ENCODE data around the gene BTBD16.

Gene BTBD16

DNA sequence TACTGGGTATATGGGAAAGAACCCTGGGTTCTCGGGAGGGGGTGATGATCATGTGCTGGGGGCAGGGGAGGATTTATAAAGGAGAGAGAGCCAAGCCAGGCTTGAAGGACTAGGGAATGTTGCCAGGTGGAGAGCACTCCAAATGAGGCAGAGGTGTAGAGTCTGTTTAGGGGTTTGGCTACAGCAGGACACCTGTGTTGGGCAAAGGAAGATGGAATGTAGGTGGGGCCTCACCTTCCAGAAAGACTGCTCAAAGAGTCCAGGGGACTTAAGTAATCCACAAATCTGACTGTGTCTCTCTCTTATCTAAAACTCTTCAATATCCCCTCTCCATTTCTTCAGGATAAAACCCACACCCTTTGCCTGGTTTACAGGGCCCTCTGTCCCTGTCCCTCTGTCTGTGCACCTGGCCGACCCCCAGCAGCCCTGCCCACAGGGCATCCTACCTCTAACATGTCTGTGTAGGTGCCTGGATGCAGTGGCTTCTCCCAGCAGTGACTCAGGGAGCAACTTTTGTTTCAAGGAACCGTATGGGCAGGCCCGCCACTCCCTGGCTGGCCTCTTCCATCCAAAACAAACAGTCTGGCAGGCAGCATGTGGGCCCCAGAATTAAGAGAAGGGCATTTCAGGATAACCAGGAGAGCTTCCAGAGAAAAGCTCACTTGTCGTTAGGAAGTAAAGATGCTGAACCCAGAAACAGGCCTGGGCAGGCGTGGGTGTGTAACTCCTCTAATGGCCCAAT lies 92.8 kb downstream of the BTBD16 start:
- Histone ChIP-seq H3K4me3 (replicated peaks; ENCODE audit: low read depth, low read length) (no peak overlapping the region), H3K36me3 (ENCODE audit: control insufficient read depth, insufficient read depth, low read length) (no peaks in the 10 kb centered on the region), H3K27me3 (replicated peaks; ENCODE audit: control insufficient read depth, insufficient read depth, low read length) (no peaks in the 10 kb centered on the region; the same call in 1 of the 2 replicates)
- TF ChIP-seq, protein P1, sequence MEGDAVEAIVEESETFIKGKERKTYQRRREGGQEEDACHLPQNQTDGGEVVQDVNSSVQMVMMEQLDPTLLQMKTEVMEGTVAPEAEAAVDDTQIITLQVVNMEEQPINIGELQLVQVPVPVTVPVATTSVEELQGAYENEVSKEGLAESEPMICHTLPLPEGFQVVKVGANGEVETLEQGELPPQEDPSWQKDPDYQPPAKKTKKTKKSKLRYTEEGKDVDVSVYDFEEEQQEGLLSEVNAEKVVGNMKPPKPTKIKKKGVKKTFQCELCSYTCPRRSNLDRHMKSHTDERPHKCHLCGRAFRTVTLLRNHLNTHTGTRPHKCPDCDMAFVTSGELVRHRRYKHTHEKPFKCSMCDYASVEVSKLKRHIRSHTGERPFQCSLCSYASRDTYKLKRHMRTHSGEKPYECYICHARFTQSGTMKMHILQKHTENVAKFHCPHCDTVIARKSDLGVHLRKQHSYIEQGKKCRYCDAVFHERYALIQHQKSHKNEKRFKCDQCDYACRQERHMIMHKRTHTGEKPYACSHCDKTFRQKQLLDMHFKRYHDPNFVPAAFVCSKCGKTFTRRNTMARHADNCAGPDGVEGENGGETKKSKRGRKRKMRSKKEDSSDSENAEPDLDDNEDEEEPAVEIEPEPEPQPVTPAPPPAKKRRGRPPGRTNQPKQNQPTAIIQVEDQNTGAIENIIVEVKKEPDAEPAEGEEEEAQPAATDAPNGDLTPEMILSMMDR (IDR thresholded peaks at IDR 0.05; ENCODE audit: insufficient read depth, low read length, poor library complexity, severe bottlenecking): no peak
- DNase-seq (ENCODE audit: extremely low read depth, insufficient read length): no peak

DNA sequence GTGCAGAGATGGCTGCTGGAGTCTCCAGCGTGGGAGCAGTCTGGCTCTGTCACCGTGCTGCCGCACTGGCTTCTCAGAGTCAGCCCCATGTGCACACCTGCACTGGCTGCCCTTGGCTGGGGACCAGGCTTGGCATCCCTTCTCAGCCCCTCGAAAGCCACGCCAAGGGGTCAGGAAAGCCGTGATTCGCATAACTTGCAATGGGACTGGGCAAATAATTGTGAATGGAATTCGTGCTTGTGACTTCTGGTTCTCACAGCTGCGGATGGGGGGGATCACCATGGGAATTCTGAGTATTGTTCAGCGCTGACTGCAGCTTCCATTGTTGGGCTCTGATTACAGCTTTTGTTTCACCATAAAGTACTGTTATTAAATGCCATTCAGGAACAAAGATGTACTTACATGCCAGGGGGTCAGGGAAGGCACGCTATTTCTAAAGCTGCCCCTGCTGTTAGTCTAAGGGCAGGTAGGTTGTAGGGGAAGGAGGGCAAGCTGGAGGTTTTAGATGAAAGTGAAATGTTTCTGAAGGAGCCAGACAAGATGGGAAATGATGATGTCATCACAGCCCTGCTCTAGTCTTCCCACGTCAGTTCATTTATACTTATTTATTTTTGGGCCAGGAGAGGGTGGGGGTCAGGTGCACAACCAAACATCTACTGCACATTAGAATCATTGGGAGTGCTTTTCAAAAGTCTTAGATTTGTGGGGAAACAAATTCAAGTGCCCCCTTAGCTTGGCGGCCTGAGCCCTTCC lies 97.6 kb downstream of the BTBD16 start:
- Histone ChIP-seq H3K36me3 (ENCODE audit: control insufficient read depth, insufficient read depth, low read length) (no peaks in the 10 kb centered on the region), H3K4me3 (replicated peaks; ENCODE audit: low read depth, low read length) (no peak overlapping the region), H3K27me3 (replicated peaks; ENCODE audit: control insufficient read depth, insufficient read depth, low read length) (peaks cover 1% of the 10 kb centered on the region; the same call in 1 of the 2 replicates)
- TF ChIP-seq, protein P1 (IDR thresholded peaks at IDR 0.05; ENCODE audit: insufficient read depth, low read length, poor library complexity, severe bottlenecking): no peak
- no peak for DNase-seq (ENCODE audit: extremely low read depth, insufficient read length)

DNA sequence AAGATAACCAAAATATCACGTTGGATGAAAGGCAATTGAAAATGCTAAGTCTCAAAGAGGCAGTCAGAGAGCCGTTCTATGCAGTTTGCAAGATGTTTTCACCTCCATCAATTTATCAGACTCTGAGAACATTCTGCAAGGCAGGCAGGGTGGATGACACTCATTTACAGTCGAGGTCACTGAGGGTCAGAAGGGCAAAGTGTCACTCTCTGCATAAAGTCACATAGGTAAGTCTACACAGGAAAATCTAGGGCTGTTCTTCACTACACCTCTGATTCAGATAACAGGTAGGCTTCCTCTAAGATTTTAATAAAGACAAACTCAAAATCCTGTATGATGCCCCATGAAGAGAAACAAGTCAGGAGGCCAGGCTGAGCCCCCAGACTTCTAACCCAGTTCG lies 102.0 kb downstream of the BTBD16 start:
- DNase-seq (ENCODE audit: extremely low read depth, insufficient read length): no peak
- peaks cover 1% of the 10 kb centered on the region; the same call in 1 of the 2 replicates for H3K27me3 ChIP-seq (replicated peaks; ENCODE audit: control insufficient read depth, insufficient read depth, low read length)
- no peak overlapping the region for H3K4me3 ChIP-seq (replicated peaks; ENCODE audit: low read depth, low read length)
- H3K36me3 ChIP-seq (ENCODE audit: control insufficient read depth, insufficient read depth, low read length): no peaks in the 10 kb centered on the region
- TF ChIP-seq, protein P1 (IDR thresholded peaks at IDR 0.05; ENCODE audit: insufficient read depth, low read length, poor library complexity, severe bottlenecking): no peak

DNA sequence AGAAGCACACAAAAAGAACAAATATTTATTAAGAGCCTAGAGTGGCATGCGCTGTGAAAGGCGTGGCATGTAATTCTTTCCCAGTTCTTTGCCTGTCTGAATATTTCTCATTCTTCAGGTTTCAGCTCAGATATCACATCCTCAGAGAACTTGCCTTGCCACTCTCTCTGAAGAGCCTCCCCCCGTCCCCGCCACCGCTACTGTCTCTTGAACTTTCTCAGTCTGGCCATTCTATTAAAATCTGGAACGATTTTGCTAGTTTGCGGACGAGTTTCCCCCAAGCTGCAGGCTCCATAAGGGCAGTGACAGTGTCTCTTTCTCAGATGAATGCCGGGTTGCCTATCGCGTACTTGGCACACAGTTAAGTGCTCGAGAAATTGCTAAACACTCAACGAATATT lies 102.6 kb downstream of the BTBD16 start:
- Histone ChIP-seq H3K4me3 (replicated peaks; ENCODE audit: low read depth, low read length) (no peak overlapping the region), H3K27me3 (replicated peaks; ENCODE audit: control insufficient read depth, insufficient read depth, low read length) (peaks cover 1% of the 10 kb centered on the region; the same call in 1 of the 2 replicates), H3K36me3 (ENCODE audit: control insufficient read depth, insufficient read depth, low read length) (no peaks in the 10 kb centered on the region)
- TF ChIP-seq, protein P1 (IDR thresholded peaks at IDR 0.05; ENCODE audit: insufficient read depth, low read length, poor library complexity, severe bottlenecking): no peak
- no peak for DNase-seq (ENCODE audit: extremely low read depth, insufficient read length)

DNA sequence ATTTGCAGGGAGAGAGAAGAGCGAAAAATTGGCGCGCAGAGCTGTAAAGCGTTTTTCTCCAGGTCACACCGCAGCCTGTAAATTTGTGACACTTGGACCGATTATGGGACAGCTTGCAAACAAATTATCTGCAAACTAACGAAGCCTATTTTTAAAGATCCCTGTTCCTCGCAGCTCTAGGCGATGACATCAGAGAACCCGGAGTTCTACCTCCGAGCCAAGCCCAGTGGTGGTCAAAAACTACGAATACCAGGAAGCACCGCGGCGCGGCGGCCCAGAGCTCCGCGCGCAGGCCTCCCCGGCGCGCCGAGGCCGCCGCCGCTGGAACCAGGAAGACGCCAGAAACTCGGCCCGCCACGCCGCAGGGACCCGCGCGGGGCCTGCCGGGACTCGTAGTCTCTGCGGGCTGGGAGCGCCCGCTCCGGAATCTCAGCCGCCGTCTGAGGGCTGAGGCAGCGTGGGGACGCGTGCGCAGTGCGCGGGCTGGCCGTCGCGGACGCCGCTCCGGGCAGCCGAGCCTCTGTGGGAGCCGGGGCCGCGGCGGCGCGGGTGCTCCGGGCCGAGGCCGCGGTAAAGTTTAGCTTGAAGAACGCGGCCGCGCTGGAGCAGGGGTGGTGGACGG lies 103.3 kb downstream of the BTBD16 start, which contains the start of gene PLEKHA1:
PLEKHA1 (plus strand) TSS at position 472 of the 622 bp plus-strand sequence. CDS start 18,493 bp downstream, outside the sequence.
- Histone ChIP-seq H3K4me3 (replicated peaks; ENCODE audit: low read depth, low read length) (no peak within 1 kb of the TSS), H3K36me3 (ENCODE audit: control insufficient read depth, insufficient read depth, low read length) (no peaks in the 10 kb centered on the region), H3K27me3 (replicated peaks; ENCODE audit: control insufficient read depth, insufficient read depth, low read length) (peaks cover 1% of the 10 kb centered on the region; the same call in 1 of the 2 replicates)
- TF ChIP-seq, protein P1 (IDR thresholded peaks at IDR 0.05; ENCODE audit: insufficient read depth, low read length, poor library complexity, severe bottlenecking): no peak
- DNase-seq (ENCODE audit: extremely low read depth, insufficient read length): peak; percentile 76

Data from GM06990 (cell line).